Naive thymus-derived CD4-positive, alpha-beta T cell (primary cell): Measurements from ENCODE around the gene KIAA0825. TPM values are rescaled to one million over a fixed set of nuclear protein-coding genes. Genes with fewer than 3 reads are reported as not detected.

Source experiments
- ATAC-seq: fragments of 150-1000 bp; cut with Tn5 transposase; 2 replicates; pipeline ENCODE4 v1.10.0; 2021; ENCODE audit warnings: mild to moderate bottlenecking, moderate library complexity
- CTCF ChIA-PET: fragments of 350-600 bp; sonication (Branson Sonifier 250); formaldehyde crosslinking; loops from one replicate; lab custom pipeline; 2021; ENCODE audit warnings: antibody characterized with exemption; lab: Charles Lee
- POLR2A ChIA-PET: fragments of 350-600 bp; sonication (Branson Sonifier 250); formaldehyde crosslinking; loops from one replicate; lab custom pipeline; 2021; ENCODE audit warnings: antibody characterized with exemption, inconsistent platforms; lab: Charles Lee
- DNase-seq, 9 donors: peaks; one replicate each; pipeline versions ENCODE4 v3.0.0 to v3.0.0-alpha.2; 2020 to 2022; ENCODE audit warnings: mixed read lengths in 1 of 9
- H3K27ac ChIP-seq: one replicate; pipeline ENCODE4 v1.7.0; 2013; ENCODE audit warnings: mild to moderate bottlenecking, low read depth, low read length, moderate library complexity
- H3K27me3 ChIP-seq, 2 donors: one replicate each; pipeline ENCODE4 v1.7.0; 2013; ENCODE audit warnings: low read length in 2 of 2, mild to moderate bottlenecking in 2 of 2, moderate library complexity in 2 of 2; ENCODE audit not compliant: control insufficient read depth in 2 of 2, insufficient read depth in 2 of 2
- H3K36me3 ChIP-seq, 3 experiments: 1 replicate in 2 of 3; 2 replicates in 1 of 3; pipeline ENCODE4 v1.7.0; 2013; ENCODE audit warnings: low read length in 3 of 3, mild to moderate bottlenecking in 3 of 3, moderate library complexity in 1 of 3; ENCODE audit not compliant: insufficient read depth in 3 of 3, control insufficient read depth in 2 of 3
- H3K4me1 ChIP-seq, 2 donors: one replicate each; pipeline ENCODE4 v1.7.0; 2013; ENCODE audit warnings: low read length in 2 of 2, mild to moderate bottlenecking in 2 of 2, moderate library complexity in 1 of 2; ENCODE audit not compliant: control insufficient read depth in 2 of 2, insufficient read depth in 2 of 2
- H3K4me3 ChIP-seq: 2 replicates; pipeline ENCODE4 v1.7.0; 2013; ENCODE audit warnings: mild to moderate bottlenecking, low read length
- H3K9me3 ChIP-seq, 3 experiments: 1 replicate in 2 of 3; 2 replicates in 1 of 3; pipeline ENCODE4 v1.7.0; 2013; ENCODE audit warnings: low read length in 3 of 3; ENCODE audit not compliant: control insufficient read depth in 2 of 3
- H3K27ac Mint-ChIP-seq, 9 donors: one replicate each; pipeline ENCODE4 v1.8.0; 2020 to 2022; ENCODE audit warnings: mixed read lengths in 9 of 9, mild to moderate bottlenecking in 8 of 9, moderate library complexity in 5 of 9, inconsistent platforms in 2 of 9
- H3K27me3 Mint-ChIP-seq, 5 donors: one replicate each; pipeline ENCODE4 v1.8.0; 2021 to 2022; ENCODE audit warnings: mixed read lengths in 5 of 5, mild to moderate bottlenecking in 1 of 5
- H3K36me3 Mint-ChIP-seq, 5 donors: one replicate each; pipeline ENCODE4 v1.8.0; 2020 to 2022; ENCODE audit warnings: mixed read lengths in 5 of 5, mild to moderate bottlenecking in 3 of 5, inconsistent platforms in 1 of 5
- H3K4me1 Mint-ChIP-seq, 7 donors: one replicate each; pipeline ENCODE4 v1.8.0; 2020 to 2022; ENCODE audit warnings: mixed read lengths in 7 of 7, mild to moderate bottlenecking in 3 of 7, inconsistent platforms in 1 of 7
- H3K4me3 Mint-ChIP-seq, 10 donors: one replicate each; pipeline ENCODE4 v1.8.0; 2020 to 2022; ENCODE audit warnings: mild to moderate bottlenecking in 10 of 10, mixed read lengths in 10 of 10, moderate library complexity in 6 of 10, inconsistent platforms in 2 of 10
- H3K9me3 Mint-ChIP-seq, 11 donors: one replicate each; pipeline ENCODE4 v1.8.0; 2020 to 2022; ENCODE audit warnings: mixed read lengths in 11 of 11, mild to moderate bottlenecking in 4 of 11, inconsistent platforms in 1 of 11, moderate library complexity in 1 of 11
- intact Hi-C, 2 donors: fragments of 100-400 bp; cut with micrococcal nuclease; formaldehyde crosslinking; loops; one replicate each; pipeline ENCODE4 v1.15.1; 2023
- polyA plus RNA-seq, 2 donors: library from polyadenylated mRNA; unstranded; fragments of 300-500 nt; fragmentation: Illumina TruSeq; gene quantifications; one replicate each; pipeline ENCODE4 v1.2.3, GENCODE V29; 2021
- total RNA-seq, 6 experiments: library from RNA in 5 of 6; stranded (reverse) in 5 of 6; gene quantifications; 1 replicate in 5 of 6; 2 replicates in 1 of 6; pipeline ENCODE4 v1.2.3 and lab custom pipeline; 2021 to 2026

The KIAA0825 gene
- total and polyA plus RNA-seq, 7 experiments from 2014 or later: 0.38 to 3.2 (median 1.3) TPM

GRCh38 chr5:94649874-94650273 is 31.5 kb upstream of the KIAA0825 start:
- no peak for ATAC-seq
- Histone ChIP-seq H3K36me3 (peaks cover 0 to 10% (median 0%) of the 10 kb centered on the region in 3 experiments), H3K4me3 (no peak overlapping the region), H3K27ac (no peak overlapping the region), H3K27me3 (no peaks in the 10 kb centered on the region), H3K9me3 (peaks cover 0 to 1% (median 0%) of the 10 kb centered on the region in 3 experiments), H3K4me1 (no peaks in the 10 kb centered on the region)
- DNase-seq: no peak
- Mint-ChIP-seq H3K9me3 (peaks cover 0 to 14% (median 4%) of the 10 kb centered on the region in 11 donors), H3K27me3 (no peaks in the 10 kb centered on the region), H3K36me3 (peaks cover under 1 to 58% (median 43%) of the 10 kb centered on the region in 5 donors), H3K4me1 (peaks cover 0 to under 1% (median 0%) of the 10 kb centered on the region in 7 donors), H3K4me3 (no peak overlapping the region), H3K27ac (no peak overlapping the region)
- ChIA-PET POLR2A (no interaction called here), CTCF (no interaction called here)
- intact Hi-C loops: no loop called here

GRCh38 chr5:94646758-94647157 is 28.4 kb upstream of the KIAA0825 start:
- ChIA-PET POLR2A (no interaction called here), CTCF (no interaction called here)
- Histone ChIP-seq H3K27ac (no peak overlapping the region), H3K9me3 (no peaks in the 10 kb centered on the region), H3K36me3 (peaks cover 0 to 8% (median 0%) of the 10 kb centered on the region in 3 experiments), H3K27me3 (no peaks in the 10 kb centered on the region), H3K4me1 (no peaks in the 10 kb centered on the region), H3K4me3 (no peak overlapping the region)
- DNase-seq (no peak), ATAC-seq (no peak)
- intact Hi-C loops: no loop called here
- Mint-ChIP-seq H3K27ac (no peak overlapping the region), H3K27me3 (no peaks in the 10 kb centered on the region), H3K4me3 (no peak overlapping the region), H3K4me1 (peaks cover 0 to 10% (median 0%) of the 10 kb centered on the region in 7 donors), H3K9me3 (no peaks in the 10 kb centered on the region), H3K36me3 (peaks cover 9 to 47% (median 35%) of the 10 kb centered on the region in 5 donors)

- Histone ChIP-seq H3K27ac (no peak overlapping the region), H3K9me3 (peaks cover 0 to 3% (median 2%) of the 10 kb centered on the region in 3 experiments), H3K4me1 (no peaks in the 10 kb centered on the region), H3K27me3 (no peaks in the 10 kb centered on the region), H3K4me3 (no peak overlapping the region), H3K36me3 (peaks cover 0 to 8% (median 0%) of the 10 kb centered on the region in 3 experiments)
- Mint-ChIP-seq H3K36me3 (peaks cover 17 to 59% (median 52%) of the 10 kb centered on the region in 5 donors), H3K4me1 (peaks cover 0 to 10% (median 0%) of the 10 kb centered on the region in 7 donors), H3K4me3 (no peak overlapping the region), H3K27ac (no peak overlapping the region), H3K9me3 (peaks cover 0 to 14% (median 8%) of the 10 kb centered on the region in 11 donors), H3K27me3 (no peaks in the 10 kb centered on the region)
- intact Hi-C loops: no loop called here
- ATAC-seq (no peak), DNase-seq (no peak)
- POLR2A ChIA-PET: no interaction called here
- CTCF ChIA-PET: no interaction called here
Measured at GRCh38 chr5:94645053-94645452, 26.6 kb upstream of the KIAA0825 start.

GRCh38 chr5:94640176-94640575 is 21.8 kb upstream of the KIAA0825 start:
- intact Hi-C loops: no loop called here
- Mint-ChIP-seq H3K27ac (no peak overlapping the region), H3K27me3 (no peaks in the 10 kb centered on the region), H3K4me3 (no peak overlapping the region), H3K36me3 (peaks cover 33 to 80% (median 73%) of the 10 kb centered on the region in 5 donors), H3K9me3 (peaks cover 7 to 45% (median 16%) of the 10 kb centered on the region in 11 donors), H3K4me1 (peaks cover 6 to 19% (median 12%) of the 10 kb centered on the region in 7 donors)
- peaks cover 0 to 17% (median 0%) of the 10 kb centered on the region in 3 experiments for H3K36me3 ChIP-seq
- H3K4me3 ChIP-seq: no peak overlapping the region
- no peaks in the 10 kb centered on the region for H3K27me3 ChIP-seq
- H3K27ac ChIP-seq: no peak overlapping the region
- DNase-seq (no peak), ATAC-seq (no peak)
- H3K4me1 ChIP-seq: no peaks in the 10 kb centered on the region
- ChIA-PET CTCF (no interaction called here), POLR2A (no interaction called here)
- peaks cover 4 to 10% (median 4%) of the 10 kb centered on the region in 3 experiments for H3K9me3 ChIP-seq

- ChIA-PET CTCF (no interaction called here), POLR2A (no interaction called here)
- H3K36me3 Mint-ChIP-seq: peaks cover 18 to 67% (median 56%) of the 10 kb centered on the region in 5 donors
- H3K4me1 Mint-ChIP-seq: peaks cover 0 to 28% (median 18%) of the 10 kb centered on the region in 7 donors
- peaks cover 0 to 4% (median 2%) of the 10 kb centered on the region in 3 experiments for H3K9me3 ChIP-seq
- H3K27me3 ChIP-seq: no peaks in the 10 kb centered on the region
- peaks cover 0 to 20% (median 6%) of the 10 kb centered on the region in 11 donors for H3K9me3 Mint-ChIP-seq
- H3K27me3 Mint-ChIP-seq: no peaks in the 10 kb centered on the region
- H3K4me3 ChIP-seq: no peak overlapping the region
- intact Hi-C loops: no loop called here
- ATAC-seq: no peak
- no peak overlapping the region for H3K27ac Mint-ChIP-seq
- H3K4me1 ChIP-seq: no peaks in the 10 kb centered on the region
- no peak for DNase-seq
- no peak overlapping the region for H3K27ac ChIP-seq
- no peak overlapping the region for H3K4me3 Mint-ChIP-seq
- peaks cover 0 to 4% (median 4%) of the 10 kb centered on the region in 3 experiments for H3K36me3 ChIP-seq
Measured at GRCh38 chr5:94632024-94632423, 13.6 kb upstream of the KIAA0825 start.

GRCh38 chr5:94627191-94627590 is 8.8 kb upstream of the KIAA0825 start:
- intact Hi-C loops: no loop called here
- no peaks in the 10 kb centered on the region for H3K27me3 Mint-ChIP-seq
- Histone ChIP-seq H3K36me3 (peaks cover 0 to 4% (median 4%) of the 10 kb centered on the region in 3 experiments), H3K4me3 (no peak overlapping the region), H3K27ac (no peak overlapping the region), H3K9me3 (no peaks in the 10 kb centered on the region), H3K4me1 (peaks cover 0 to 3% of the 10 kb centered on the region in 2 donors), H3K27me3 (no peaks in the 10 kb centered on the region)
- peaks cover 8 to 28% (median 22%) of the 10 kb centered on the region in 5 donors for H3K36me3 Mint-ChIP-seq
- ChIA-PET CTCF (no interaction called here), POLR2A (no interaction called here)
- peaks cover 4 to 18% (median 9%) of the 10 kb centered on the region in 7 donors for H3K4me1 Mint-ChIP-seq
- DNase-seq (no peak), ATAC-seq (no peak)
- H3K27ac Mint-ChIP-seq: no peak overlapping the region
- no peaks in the 10 kb centered on the region for H3K9me3 Mint-ChIP-seq
- H3K4me3 Mint-ChIP-seq: no peak overlapping the region

GRCh38 chr5:94623877-94624276 is 5.5 kb upstream of the KIAA0825 start:
- peaks cover 0 to 4% (median 0%) of the 10 kb centered on the region in 5 donors for H3K36me3 Mint-ChIP-seq
- H3K9me3 Mint-ChIP-seq: no peaks in the 10 kb centered on the region
- ATAC-seq (no peak), DNase-seq (no peak)
- no peaks in the 10 kb centered on the region for H3K36me3 ChIP-seq
- intact Hi-C loops: no loop called here
- H3K4me1 Mint-ChIP-seq: peaks cover 13 to 34% (median 30%) of the 10 kb centered on the region in 7 donors
- no peak overlapping the region for H3K4me3 ChIP-seq
- ChIA-PET POLR2A (no interaction called here), CTCF (no interaction called here)
- H3K9me3 ChIP-seq: no peaks in the 10 kb centered on the region
- no peak overlapping the region for H3K27ac ChIP-seq
- no peak overlapping the region for H3K4me3 Mint-ChIP-seq
- H3K27me3 ChIP-seq: no peaks in the 10 kb centered on the region
- no peak overlapping the region for H3K27ac Mint-ChIP-seq
- no peaks in the 10 kb centered on the region for H3K27me3 Mint-ChIP-seq
- peaks cover 6 to 10% of the 10 kb centered on the region in 2 donors for H3K4me1 ChIP-seq
